DND-41 (cell line): Measurements from ENCODE around the gene CCNB3.

Source experiments
- ATAC-seq: fragments of 200-7000 bp; cut with Tn5 transposase; 3 replicates; pipeline ENCODE4 v1.9.1; 2021; ENCODE audit warnings: low read depth; ENCODE audit not compliant: insufficient read depth
- DNase-seq: peaks from one replicate; pipeline ENCODE4 v3.0.0-alpha.2; 2020
- H2AFZ ChIP-seq: 2 replicates; pipeline ENCODE4 v1.6.0; 2012; ENCODE audit warnings: low read depth, low read length
- H3K27ac ChIP-seq: 2 replicates; pipeline ENCODE4 v1.5.1; 2012; ENCODE audit warnings: low read length, inconsistent platforms
- H3K27me3 ChIP-seq: fragments of 200-600 bp; sonication (generic); 2 replicates; pipeline ENCODE4 v1.6.0; 2012; ENCODE audit warnings: low read length, mild to moderate bottlenecking, inconsistent platforms; ENCODE audit not compliant: insufficient read depth, poor library complexity
- H3K36me3 ChIP-seq: 2 replicates; pipeline ENCODE4 v1.5.1; 2012; ENCODE audit warnings: low read length, inconsistent platforms; ENCODE audit not compliant: insufficient read depth
- H3K4me1 ChIP-seq: 2 replicates; pipeline ENCODE4 v1.5.1; 2012; ENCODE audit warnings: mild to moderate bottlenecking, low read length; ENCODE audit not compliant: insufficient read depth
- H3K4me2 ChIP-seq: 2 replicates; pipeline ENCODE4 v1.6.0; 2012; ENCODE audit warnings: mild to moderate bottlenecking, moderate library complexity, low read length, inconsistent platforms; ENCODE audit not compliant: insufficient read depth
- H3K4me3 ChIP-seq, 2 experiments: fragments of 200-600 bp in 1 of 2; shearing (Covaris generic) in 1 of 2; 2 replicates each; pipeline ENCODE4 v1.5.1; 2012 to 2016; ENCODE audit warnings: inconsistent platforms in 2 of 2, low read length in 2 of 2, mild to moderate bottlenecking in 2 of 2, low read depth in 1 of 2, moderate library complexity in 1 of 2
- H3K79me2 ChIP-seq: 2 replicates; pipeline ENCODE4 v1.6.0; 2012; ENCODE audit warnings: low read length, inconsistent platforms; ENCODE audit not compliant: insufficient read depth
- H3K9ac ChIP-seq: 2 replicates; pipeline ENCODE4 v1.6.0; 2012; ENCODE audit warnings: low read depth, mild to moderate bottlenecking, inconsistent platforms, low read length, moderate library complexity
- H3K9me3 ChIP-seq: 2 replicates; pipeline ENCODE4 v1.5.1; 2012; ENCODE audit warnings: low read length, moderate library complexity, mild to moderate bottlenecking, inconsistent platforms; ENCODE audit not compliant: insufficient read depth, severe bottlenecking
- H4K20me1 ChIP-seq: 2 replicates; pipeline ENCODE4 v1.6.0; 2012; ENCODE audit warnings: low read length; ENCODE audit not compliant: insufficient read depth
- CTCF ChIP-seq: IDR thresholded peaks from 2 replicates; pipeline ENCODE4 v1.5.1; 2012; ENCODE audit warnings: borderline replicate concordance, low read length, moderate library complexity, mild to moderate bottlenecking; ENCODE audit not compliant: poor library complexity, severe bottlenecking; ENCODE audit errors: extremely low read depth
- EZH2 ChIP-seq: IDR thresholded peaks from 3 replicates; pipeline ENCODE4 v1.6.1; 2012; ENCODE audit warnings: borderline replicate concordance, low read depth, mild to moderate bottlenecking, moderate library complexity, low read length, inconsistent platforms; ENCODE audit not compliant: severe bottlenecking

CCNB3 gene, protein sequence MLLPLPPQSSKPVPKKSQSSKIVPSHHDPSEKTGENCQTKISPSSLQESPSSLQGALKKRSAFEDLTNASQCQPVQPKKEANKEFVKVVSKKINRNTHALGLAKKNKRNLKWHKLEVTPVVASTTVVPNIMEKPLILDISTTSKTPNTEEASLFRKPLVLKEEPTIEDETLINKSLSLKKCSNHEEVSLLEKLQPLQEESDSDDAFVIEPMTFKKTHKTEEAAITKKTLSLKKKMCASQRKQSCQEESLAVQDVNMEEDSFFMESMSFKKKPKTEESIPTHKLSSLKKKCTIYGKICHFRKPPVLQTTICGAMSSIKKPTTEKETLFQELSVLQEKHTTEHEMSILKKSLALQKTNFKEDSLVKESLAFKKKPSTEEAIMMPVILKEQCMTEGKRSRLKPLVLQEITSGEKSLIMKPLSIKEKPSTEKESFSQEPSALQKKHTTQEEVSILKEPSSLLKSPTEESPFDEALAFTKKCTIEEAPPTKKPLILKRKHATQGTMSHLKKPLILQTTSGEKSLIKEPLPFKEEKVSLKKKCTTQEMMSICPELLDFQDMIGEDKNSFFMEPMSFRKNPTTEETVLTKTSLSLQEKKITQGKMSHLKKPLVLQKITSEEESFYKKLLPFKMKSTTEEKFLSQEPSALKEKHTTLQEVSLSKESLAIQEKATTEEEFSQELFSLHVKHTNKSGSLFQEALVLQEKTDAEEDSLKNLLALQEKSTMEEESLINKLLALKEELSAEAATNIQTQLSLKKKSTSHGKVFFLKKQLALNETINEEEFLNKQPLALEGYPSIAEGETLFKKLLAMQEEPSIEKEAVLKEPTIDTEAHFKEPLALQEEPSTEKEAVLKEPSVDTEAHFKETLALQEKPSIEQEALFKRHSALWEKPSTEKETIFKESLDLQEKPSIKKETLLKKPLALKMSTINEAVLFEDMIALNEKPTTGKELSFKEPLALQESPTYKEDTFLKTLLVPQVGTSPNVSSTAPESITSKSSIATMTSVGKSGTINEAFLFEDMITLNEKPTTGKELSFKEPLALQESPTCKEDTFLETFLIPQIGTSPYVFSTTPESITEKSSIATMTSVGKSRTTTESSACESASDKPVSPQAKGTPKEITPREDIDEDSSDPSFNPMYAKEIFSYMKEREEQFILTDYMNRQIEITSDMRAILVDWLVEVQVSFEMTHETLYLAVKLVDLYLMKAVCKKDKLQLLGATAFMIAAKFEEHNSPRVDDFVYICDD (N-terminal part only)

DNA sequence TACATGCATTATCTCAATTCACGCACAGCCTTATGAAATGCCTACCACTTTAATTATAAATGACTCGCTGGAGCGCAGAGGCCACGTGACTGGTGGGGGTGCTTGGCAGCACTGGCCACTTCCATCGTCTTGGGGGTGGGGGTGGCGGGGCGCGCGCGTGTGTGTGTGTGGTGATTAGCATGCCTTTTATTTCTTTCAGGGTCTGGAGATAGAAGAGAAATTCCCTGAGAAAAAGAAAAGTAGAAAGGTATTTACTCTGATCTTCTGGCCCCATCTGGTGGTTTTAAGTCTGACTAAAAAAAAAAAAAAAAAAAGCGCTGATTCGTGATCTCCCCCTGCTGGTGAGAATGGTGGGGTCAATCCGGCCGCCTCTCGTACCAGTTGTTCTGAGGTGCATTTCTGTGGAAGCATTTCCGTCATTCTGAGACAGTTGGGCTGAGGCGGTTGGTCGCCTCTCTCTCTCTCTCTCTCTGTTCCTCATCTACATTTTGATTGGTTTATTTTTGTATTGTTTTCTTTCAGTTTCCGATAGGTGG is at the start of gene CCNB3:
Gene CCNB3 (plus strand): TSS at position 402 of the 536 bp plus-strand sequence. CDS start 80,399 bp downstream, outside the sequence.
- no peaks in the 10 kb centered on the region for H4K20me1 ChIP-seq
- DNase-seq (peak; percentile 18), ATAC-seq (no peak)
- H3K27ac ChIP-seq, result no peak within 1 kb of the TSS
- no peak within 1 kb of the TSS for H3K4me3 ChIP-seq
- H3K36me3 ChIP-seq, result no peaks in the 10 kb centered on the region
- H3K4me2 ChIP-seq, result no peak within 1 kb of the TSS
- H3K79me2 ChIP-seq, result no peaks in the 10 kb centered on the region
- no peaks in the 10 kb centered on the region for H3K27me3 ChIP-seq
- TF ChIP-seq EZH2, result no peak
- peak; percentile 56 for TF ChIP-seq CTCF
- H3K4me1 ChIP-seq, result no peaks in the 10 kb centered on the region
- H3K9ac ChIP-seq, result no peak within 1 kb of the TSS
- no peak within 1 kb of the TSS for H2AFZ ChIP-seq
- H3K9me3 ChIP-seq, result no peaks in the 10 kb centered on the region

DNA sequence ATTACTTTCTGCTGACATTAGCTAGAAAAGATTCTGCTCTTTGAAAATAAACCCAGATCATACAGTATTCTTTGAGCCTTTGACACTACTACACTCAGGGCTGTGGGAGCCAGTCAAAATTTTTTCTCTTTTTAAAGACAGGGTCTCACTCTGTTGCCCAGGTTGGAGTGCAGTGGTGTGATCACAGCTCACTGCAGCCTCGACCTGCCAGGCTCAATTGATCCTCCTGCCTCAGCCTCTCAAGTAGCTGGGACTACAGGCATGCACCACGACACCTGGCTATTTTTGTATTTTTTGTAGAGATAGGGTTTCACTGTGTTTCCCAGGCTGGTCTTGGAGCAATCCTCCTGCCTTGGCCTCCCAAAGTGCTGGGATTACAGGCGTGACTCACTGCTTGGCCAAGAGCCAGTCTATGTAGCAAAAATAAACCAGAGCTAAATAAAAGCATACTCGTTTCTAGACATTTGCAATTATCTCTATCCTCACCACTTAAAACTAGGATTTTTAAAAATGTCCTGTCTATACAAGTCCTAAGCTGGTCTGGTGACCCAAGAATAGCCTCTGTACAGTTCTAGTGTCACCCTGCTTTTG is 46.9 kb upstream of the CCNB3 start:
- Histone ChIP-seq H3K4me1 (no peaks in the 10 kb centered on the region), H2AFZ (no peak overlapping the region), H3K4me3 (no peak overlapping the region), H3K9me3 (no peaks in the 10 kb centered on the region), H3K79me2 (no peaks in the 10 kb centered on the region), H3K4me2 (no peak overlapping the region), H3K36me3 (no peaks in the 10 kb centered on the region), H3K9ac (no peak overlapping the region), H4K20me1 (no peaks in the 10 kb centered on the region), H3K27ac (no peak overlapping the region), H3K27me3 (no peaks in the 10 kb centered on the region)
- DNase-seq (no peak), ATAC-seq (no peak)
- TF ChIP-seq CTCF, result no peak
- TF ChIP-seq EZH2, result no peak

GRCh38 chrX:50158593-50158992 is 46.0 kb upstream of the CCNB3 start:
- Histone ChIP-seq H3K4me2 (no peak overlapping the region), H3K27me3 (no peaks in the 10 kb centered on the region), H3K9ac (no peak overlapping the region), H3K79me2 (no peaks in the 10 kb centered on the region), H3K4me1 (no peaks in the 10 kb centered on the region), H4K20me1 (no peaks in the 10 kb centered on the region), H3K36me3 (no peaks in the 10 kb centered on the region), H3K4me3 (no peak overlapping the region), H2AFZ (no peak overlapping the region), H3K9me3 (no peaks in the 10 kb centered on the region), H3K27ac (no peak overlapping the region)
- DNase-seq, result no peak
- no peak for ATAC-seq
- TF ChIP-seq EZH2, result no peak
- no peak for TF ChIP-seq CTCF
